DND-41 (cell line): ENCODE results near the gene HIC1.
A peak's percentile ranks its signal among the peaks of the same experiment; 100 is the strongest.
"Not testable (repeated sequence)": the region's sequence is repeated elsewhere in the genome, so short reads cannot be mapped to it uniquely, and the experiment has no call there.

Experiments used
- ATAC-seq: fragments of 200-7000 bp; cut with Tn5 transposase; 3 replicates; pipeline ENCODE4 v1.9.1; 2021; ENCODE audit warnings: low read depth; ENCODE audit not compliant: insufficient read depth
- DNase-seq: peaks from one replicate; pipeline ENCODE4 v3.0.0-alpha.2; 2020
- H2AFZ ChIP-seq: 2 replicates; pipeline ENCODE4 v1.6.0; 2012; ENCODE audit warnings: low read depth, low read length
- H3K27ac ChIP-seq: 2 replicates; pipeline ENCODE4 v1.5.1; 2012; ENCODE audit warnings: low read length, inconsistent platforms
- H3K27me3 ChIP-seq: fragments of 200-600 bp; sonication (generic); 2 replicates; pipeline ENCODE4 v1.6.0; 2012; ENCODE audit warnings: low read length, mild to moderate bottlenecking, inconsistent platforms; ENCODE audit not compliant: insufficient read depth, poor library complexity
- H3K36me3 ChIP-seq: 2 replicates; pipeline ENCODE4 v1.5.1; 2012; ENCODE audit warnings: low read length, inconsistent platforms; ENCODE audit not compliant: insufficient read depth
- H3K4me1 ChIP-seq: 2 replicates; pipeline ENCODE4 v1.5.1; 2012; ENCODE audit warnings: mild to moderate bottlenecking, low read length; ENCODE audit not compliant: insufficient read depth
- H3K4me2 ChIP-seq: 2 replicates; pipeline ENCODE4 v1.6.0; 2012; ENCODE audit warnings: mild to moderate bottlenecking, moderate library complexity, low read length, inconsistent platforms; ENCODE audit not compliant: insufficient read depth
- H3K4me3 ChIP-seq, 2 experiments: fragments of 200-600 bp in 1 of 2; shearing (Covaris generic) in 1 of 2; 2 replicates each; pipeline ENCODE4 v1.5.1; 2012 to 2016; ENCODE audit warnings: inconsistent platforms in 2 of 2, low read length in 2 of 2, mild to moderate bottlenecking in 2 of 2, low read depth in 1 of 2, moderate library complexity in 1 of 2
- H3K79me2 ChIP-seq: 2 replicates; pipeline ENCODE4 v1.6.0; 2012; ENCODE audit warnings: low read length, inconsistent platforms; ENCODE audit not compliant: insufficient read depth
- H3K9ac ChIP-seq: 2 replicates; pipeline ENCODE4 v1.6.0; 2012; ENCODE audit warnings: low read depth, mild to moderate bottlenecking, inconsistent platforms, low read length, moderate library complexity
- H3K9me3 ChIP-seq: 2 replicates; pipeline ENCODE4 v1.5.1; 2012; ENCODE audit warnings: low read length, moderate library complexity, mild to moderate bottlenecking, inconsistent platforms; ENCODE audit not compliant: insufficient read depth, severe bottlenecking
- H4K20me1 ChIP-seq: 2 replicates; pipeline ENCODE4 v1.6.0; 2012; ENCODE audit warnings: low read length; ENCODE audit not compliant: insufficient read depth
- EZH2 ChIP-seq: IDR thresholded peaks from 3 replicates; pipeline ENCODE4 v1.6.1; 2012; ENCODE audit warnings: borderline replicate concordance, low read depth, mild to moderate bottlenecking, moderate library complexity, low read length, inconsistent platforms; ENCODE audit not compliant: severe bottlenecking
- TF ChIP-seq, protein P1 (sequence below): IDR thresholded peaks from 2 replicates; pipeline ENCODE4 v1.5.1; 2012; ENCODE audit warnings: borderline replicate concordance, low read length, moderate library complexity, mild to moderate bottlenecking; ENCODE audit not compliant: poor library complexity, severe bottlenecking; ENCODE audit errors: extremely low read depth

Gene HIC1

DNA sequence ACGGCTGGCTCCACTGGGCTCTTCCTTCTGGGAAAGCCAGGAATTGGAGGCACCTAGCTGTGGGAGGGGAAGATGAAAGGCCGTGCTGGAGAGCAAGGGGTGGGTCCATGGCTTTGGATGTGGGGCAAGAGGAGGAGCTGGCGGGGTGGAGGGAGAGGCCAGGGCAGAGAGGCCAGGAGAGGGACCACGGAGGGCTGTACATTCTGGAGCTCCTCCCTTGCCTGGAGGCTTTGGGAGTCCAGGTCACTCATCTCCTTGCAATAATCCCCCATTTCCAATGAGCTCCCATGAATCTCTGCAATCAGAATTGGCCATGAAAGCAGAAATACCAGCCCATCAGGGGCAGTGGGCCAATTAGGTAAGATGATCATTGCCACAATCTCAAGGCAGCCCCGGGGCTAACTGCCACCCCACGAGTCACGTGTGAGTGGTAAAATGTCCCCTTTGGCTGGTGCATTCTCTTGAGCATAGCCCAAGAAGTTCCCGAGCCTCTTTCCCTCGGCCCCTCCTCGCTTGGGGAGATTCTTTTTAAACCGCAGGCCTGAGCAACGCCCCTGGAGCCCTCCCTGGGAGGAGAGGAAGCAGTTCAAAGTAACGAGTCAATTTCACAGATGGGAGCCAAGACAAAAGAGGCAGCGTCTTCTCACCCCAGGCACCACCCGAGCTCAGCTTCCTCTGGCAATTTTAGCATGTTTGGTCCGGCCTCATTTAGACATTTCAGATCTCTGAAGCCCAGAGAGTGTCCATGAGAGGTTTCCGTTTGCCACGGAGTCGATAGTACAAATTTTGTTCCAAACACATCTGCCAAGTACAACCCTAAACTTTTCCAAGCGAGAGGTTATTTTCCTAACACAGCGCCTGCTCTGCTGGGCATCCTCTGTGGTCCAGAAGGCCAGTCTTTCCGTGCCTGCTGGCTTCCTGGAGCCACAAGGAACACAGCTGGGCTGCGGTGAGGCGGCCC lies 43.2 kb upstream of the HIC1 start:
- Histone ChIP-seq H3K27me3 (peaks cover 6% of the 10 kb centered on the region), H3K9ac (no peak overlapping the region), H3K9me3 (no peaks in the 10 kb centered on the region), H3K79me2 (no peaks in the 10 kb centered on the region), H3K4me2 (peak overlapping the region; percentile 17; the same call in 1 of the 2 replicates), H3K27ac (no peak overlapping the region), H2AFZ (no peak overlapping the region), H3K4me3 (no peak overlapping the region), H4K20me1 (no peaks in the 10 kb centered on the region; the same call in 1 of the 2 replicates), H3K4me1 (peaks cover 11% of the 10 kb centered on the region), H3K36me3 (no peaks in the 10 kb centered on the region)
- TF ChIP-seq, protein P1, sequence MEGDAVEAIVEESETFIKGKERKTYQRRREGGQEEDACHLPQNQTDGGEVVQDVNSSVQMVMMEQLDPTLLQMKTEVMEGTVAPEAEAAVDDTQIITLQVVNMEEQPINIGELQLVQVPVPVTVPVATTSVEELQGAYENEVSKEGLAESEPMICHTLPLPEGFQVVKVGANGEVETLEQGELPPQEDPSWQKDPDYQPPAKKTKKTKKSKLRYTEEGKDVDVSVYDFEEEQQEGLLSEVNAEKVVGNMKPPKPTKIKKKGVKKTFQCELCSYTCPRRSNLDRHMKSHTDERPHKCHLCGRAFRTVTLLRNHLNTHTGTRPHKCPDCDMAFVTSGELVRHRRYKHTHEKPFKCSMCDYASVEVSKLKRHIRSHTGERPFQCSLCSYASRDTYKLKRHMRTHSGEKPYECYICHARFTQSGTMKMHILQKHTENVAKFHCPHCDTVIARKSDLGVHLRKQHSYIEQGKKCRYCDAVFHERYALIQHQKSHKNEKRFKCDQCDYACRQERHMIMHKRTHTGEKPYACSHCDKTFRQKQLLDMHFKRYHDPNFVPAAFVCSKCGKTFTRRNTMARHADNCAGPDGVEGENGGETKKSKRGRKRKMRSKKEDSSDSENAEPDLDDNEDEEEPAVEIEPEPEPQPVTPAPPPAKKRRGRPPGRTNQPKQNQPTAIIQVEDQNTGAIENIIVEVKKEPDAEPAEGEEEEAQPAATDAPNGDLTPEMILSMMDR, result no peak
- TF ChIP-seq EZH2, result no peak
- peak; percentile 49; the same call in 2 of the 3 replicates for ATAC-seq
- peak; percentile 26 for DNase-seq

DNA sequence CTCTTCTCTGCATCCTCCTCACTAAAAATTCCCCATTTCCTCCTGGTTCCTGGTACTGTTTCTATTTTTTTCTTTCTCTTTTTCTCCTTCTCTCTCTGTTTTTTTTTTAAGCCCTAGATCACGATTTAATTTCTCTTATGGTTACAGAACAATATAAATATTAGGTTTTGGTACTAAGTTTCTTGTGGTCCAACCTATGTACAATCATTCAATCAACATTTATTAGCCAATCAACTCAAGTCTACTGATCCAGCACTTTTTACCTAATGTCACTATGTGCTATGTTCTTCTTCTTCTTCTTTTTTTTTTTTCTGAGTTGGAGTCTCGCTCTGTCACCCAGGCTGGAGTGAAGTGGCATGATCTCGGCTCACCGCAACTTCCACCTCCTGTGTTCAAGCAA lies 42.4 kb upstream of the HIC1 start:
- no peak overlapping the region for H3K27ac ChIP-seq
- H3K27me3 ChIP-seq, result peaks cover 6% of the 10 kb centered on the region
- H3K9ac ChIP-seq, result no peak overlapping the region
- no peak overlapping the region for H2AFZ ChIP-seq
- DNase-seq (no peak), ATAC-seq (no peak)
- H3K9me3 ChIP-seq, result no peaks in the 10 kb centered on the region
- no peak for TF ChIP-seq EZH2
- TF ChIP-seq, protein P1, result no peak
- H3K4me1 ChIP-seq, result peaks cover 11% of the 10 kb centered on the region
- no peaks in the 10 kb centered on the region; the same call in 1 of the 2 replicates for H4K20me1 ChIP-seq
- H3K79me2 ChIP-seq, result no peaks in the 10 kb centered on the region
- H3K4me3 ChIP-seq, result no peak overlapping the region
- no peak overlapping the region for H3K4me2 ChIP-seq
- H3K36me3 ChIP-seq, result no peaks in the 10 kb centered on the region

DNA sequence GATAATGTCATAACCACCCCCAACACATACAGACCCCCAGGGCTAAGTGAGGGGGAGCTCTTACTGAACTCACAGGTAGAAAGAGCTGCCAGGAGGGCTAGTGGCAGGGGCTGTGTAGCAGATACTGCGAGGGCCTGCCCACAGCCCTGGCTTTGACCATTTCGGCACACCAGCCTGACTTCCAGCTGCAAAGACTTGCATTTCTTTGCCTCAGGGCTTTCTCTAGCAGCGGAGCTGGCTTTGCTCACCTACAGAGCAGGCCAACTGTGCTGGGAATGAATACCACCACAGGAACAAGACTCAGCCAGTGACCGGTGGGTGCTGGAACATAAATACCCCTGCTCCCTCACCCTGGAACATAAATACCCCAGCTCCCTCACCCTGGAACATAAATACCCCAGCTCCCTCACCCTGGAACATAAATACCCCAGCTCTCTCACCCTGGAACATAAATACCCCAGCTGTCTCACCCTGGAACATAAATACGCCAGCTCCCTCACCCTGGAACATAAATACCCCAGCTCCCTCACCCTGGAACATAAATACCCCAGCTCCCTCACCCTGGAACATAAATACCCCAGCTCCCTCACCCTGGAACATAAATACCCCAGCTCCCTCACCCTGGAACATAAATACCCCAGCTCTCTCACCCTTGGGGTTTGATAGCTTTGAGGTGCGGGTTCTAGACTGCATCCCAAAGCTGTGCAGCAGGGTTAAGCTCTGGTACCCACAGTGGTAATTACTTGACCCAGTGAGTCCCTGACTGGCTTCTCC lies 41.5 kb upstream of the HIC1 start:
- not testable (repeated sequence) for H3K9me3 ChIP-seq, H3K27ac ChIP-seq, DNase-seq, H4K20me1 ChIP-seq, H3K9ac ChIP-seq, ATAC-seq, H3K4me2 ChIP-seq, H3K4me3 ChIP-seq, H2AFZ ChIP-seq, H3K79me2 ChIP-seq, H3K36me3 ChIP-seq
- Histone ChIP-seq H3K4me1 (peaks cover 11% of the 10 kb centered on the region), H3K27me3 (peaks cover 11% of the 10 kb centered on the region)

DNA sequence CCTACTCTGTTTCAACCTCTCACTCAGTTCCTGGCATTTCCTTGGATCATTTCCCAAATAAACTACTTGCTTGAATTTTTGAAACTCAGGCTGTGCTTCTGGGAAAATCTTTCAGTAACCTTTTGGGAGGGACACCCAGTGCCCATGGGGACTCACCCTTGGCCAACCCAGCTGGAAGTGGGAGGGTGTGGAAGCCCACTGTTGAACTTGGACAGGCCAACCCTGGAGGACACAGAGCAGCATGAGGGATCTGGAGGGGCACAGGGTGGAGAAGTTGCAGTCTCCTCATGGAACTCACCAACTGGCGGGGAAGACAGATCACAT lies 40.9 kb upstream of the HIC1 start:
- H3K4me2 ChIP-seq, result no peak overlapping the region
- peaks cover 17% of the 10 kb centered on the region for H3K27me3 ChIP-seq
- no peak overlapping the region for H3K27ac ChIP-seq
- peaks cover 11% of the 10 kb centered on the region for H3K4me1 ChIP-seq
- H3K79me2 ChIP-seq, result no peaks in the 10 kb centered on the region
- no peak for DNase-seq
- no peaks in the 10 kb centered on the region for H3K36me3 ChIP-seq
- no peak for ATAC-seq
- H2AFZ ChIP-seq, result no peak overlapping the region
- H3K9me3 ChIP-seq, result no peaks in the 10 kb centered on the region
- no peaks in the 10 kb centered on the region; the same call in 1 of the 2 replicates for H4K20me1 ChIP-seq
- no peak overlapping the region for H3K4me3 ChIP-seq
- TF ChIP-seq EZH2, result no peak
- TF ChIP-seq, protein P1, result no peak
- no peak overlapping the region for H3K9ac ChIP-seq
